Lower leg skin (tissue), 3 donors: Measurements from ENCODE around the gene STK38L.

Experiments used
- POLR2A ChIP-seq, 2 donors: fragments of 450-650 bp; IDR thresholded peaks; one replicate each; pipeline ENCODE4 v1.6.1; 2016 to 2017; ENCODE audit warnings: antibody characterized with exemption in 2 of 2, mild to moderate bottlenecking in 1 of 2, moderate library complexity in 1 of 2
- TF ChIP-seq, protein P1 (sequence below), 3 donors: fragments of 450-650 bp; IDR thresholded peaks; one replicate each; pipeline ENCODE4 v1.5.1; 2016; ENCODE audit warnings: antibody characterized with exemption in 3 of 3, mild to moderate bottlenecking in 3 of 3, moderate library complexity in 2 of 3

DNA sequence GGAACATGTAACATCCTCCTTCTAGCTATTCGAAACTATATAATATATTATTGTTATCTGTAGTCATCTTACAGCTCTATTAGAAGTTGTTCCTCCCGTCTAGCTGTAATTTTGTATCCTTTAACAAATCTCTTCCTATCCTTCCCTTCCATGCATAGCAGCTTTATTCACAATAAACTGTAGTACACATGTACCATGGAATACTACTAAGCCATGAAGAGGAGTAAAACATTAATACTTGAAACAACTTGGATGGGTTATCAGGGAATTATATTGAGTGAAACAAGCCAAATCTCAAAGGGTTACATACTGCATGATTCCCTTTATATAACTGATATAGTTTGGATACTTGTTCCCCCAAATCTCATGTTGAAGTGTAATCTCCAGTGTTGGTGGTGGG lies 33.9 kb upstream of the STK38L start:
- no peak for TF ChIP-seq POLR2A (IDR thresholded peaks at IDR 0.05)
- TF ChIP-seq, protein P1, sequence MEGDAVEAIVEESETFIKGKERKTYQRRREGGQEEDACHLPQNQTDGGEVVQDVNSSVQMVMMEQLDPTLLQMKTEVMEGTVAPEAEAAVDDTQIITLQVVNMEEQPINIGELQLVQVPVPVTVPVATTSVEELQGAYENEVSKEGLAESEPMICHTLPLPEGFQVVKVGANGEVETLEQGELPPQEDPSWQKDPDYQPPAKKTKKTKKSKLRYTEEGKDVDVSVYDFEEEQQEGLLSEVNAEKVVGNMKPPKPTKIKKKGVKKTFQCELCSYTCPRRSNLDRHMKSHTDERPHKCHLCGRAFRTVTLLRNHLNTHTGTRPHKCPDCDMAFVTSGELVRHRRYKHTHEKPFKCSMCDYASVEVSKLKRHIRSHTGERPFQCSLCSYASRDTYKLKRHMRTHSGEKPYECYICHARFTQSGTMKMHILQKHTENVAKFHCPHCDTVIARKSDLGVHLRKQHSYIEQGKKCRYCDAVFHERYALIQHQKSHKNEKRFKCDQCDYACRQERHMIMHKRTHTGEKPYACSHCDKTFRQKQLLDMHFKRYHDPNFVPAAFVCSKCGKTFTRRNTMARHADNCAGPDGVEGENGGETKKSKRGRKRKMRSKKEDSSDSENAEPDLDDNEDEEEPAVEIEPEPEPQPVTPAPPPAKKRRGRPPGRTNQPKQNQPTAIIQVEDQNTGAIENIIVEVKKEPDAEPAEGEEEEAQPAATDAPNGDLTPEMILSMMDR (IDR thresholded peaks at IDR 0.05) = no peak
